HG03039 (cell line): Measurements from ENCODE around the gene GXYLT2.

ENCODE experiments used
- ATAC-seq: cut with Tn5 transposase; IDR thresholded peaks from one replicate; pipeline ENCODE4 v1.9.1; 2021; ENCODE audit warnings: mild to moderate bottlenecking, moderate library complexity; ENCODE audit not compliant: unreplicated experiment

Gene GXYLT2, protein sequence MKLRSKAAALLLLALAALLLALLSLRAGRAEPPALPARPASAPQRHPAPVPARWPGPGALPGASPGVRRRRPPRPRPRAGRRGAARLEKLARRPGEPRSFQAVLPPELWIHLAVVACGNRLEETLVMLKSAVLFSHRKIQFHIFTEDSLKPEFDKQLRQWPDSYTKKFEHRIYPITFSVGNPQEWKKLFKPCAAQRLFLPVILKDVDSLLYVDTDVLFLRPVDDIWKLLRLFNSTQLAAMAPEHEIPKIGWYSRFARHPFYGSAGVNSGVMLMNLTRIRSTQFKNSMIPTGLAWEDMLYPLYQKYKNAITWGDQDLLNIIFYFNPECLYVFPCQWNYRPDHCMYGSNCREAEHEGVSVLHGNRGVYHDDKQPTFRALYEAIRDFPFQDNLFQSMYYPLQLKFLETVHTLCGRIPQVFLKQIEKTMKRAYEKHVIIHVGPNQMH

DNA sequence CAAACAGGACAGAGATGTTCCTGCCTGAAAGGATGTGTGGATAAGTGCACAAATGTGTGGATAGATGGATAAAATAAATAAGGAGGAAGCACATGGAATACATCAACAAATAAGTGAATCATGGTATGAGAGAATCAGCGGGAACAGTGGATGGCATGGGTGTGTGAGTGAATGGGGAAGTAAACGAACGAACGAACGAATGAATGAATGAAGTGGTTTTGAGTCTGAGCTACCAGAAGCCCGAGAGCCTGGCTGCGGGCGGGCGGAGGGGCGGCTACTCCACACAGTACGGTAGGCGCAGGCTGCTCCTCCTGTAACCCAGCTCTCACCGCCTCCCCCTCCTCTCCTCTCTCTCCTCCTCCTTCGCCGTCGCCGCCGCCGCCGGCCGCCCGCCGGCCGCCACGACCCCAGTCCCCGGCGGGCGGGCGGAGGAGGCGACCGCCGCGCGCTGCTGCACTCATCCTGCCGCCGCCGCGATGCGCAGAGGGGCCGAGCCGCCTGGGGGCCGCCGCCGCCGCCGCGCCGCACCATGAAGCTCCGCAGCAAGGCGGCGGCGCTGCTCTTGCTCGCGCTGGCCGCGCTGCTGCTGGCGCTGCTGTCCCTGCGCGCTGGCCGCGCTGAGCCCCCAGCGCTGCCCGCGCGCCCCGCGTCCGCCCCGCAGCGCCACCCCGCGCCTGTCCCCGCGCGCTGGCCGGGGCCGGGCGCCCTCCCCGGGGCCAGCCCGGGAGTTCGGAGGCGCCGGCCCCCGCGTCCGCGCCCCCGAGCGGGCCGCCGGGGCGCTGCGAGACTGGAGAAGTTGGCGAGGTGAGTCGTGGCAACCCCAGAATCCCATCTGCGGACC lies at the start of gene GXYLT2:
GXYLT2 (plus strand) TSS at position 342 of the 841 bp plus-strand sequence; CDS start at position 530, 188 bp downstream.
- ATAC-seq = peak; percentile 71

DNA sequence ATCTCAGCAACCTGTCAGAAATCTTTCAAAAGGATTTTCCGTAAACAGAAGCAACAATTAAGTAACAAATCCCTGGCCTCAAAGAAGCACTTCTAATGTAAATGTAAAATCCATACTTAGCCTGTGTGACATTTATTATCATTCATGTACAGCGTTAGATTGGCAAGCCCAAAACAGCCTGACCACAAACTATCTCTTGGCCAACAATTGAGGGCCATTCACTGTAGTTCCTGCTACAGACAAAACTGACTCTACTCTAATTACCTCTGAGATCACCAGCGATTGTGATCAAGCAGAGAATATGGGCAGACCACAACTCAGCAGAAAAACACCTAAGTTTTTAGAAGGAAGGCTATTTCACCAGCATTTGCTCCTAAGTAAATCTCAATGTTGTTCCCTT lies 48.8 kb upstream of the GXYLT2 start:
- ATAC-seq = no peak

DNA sequence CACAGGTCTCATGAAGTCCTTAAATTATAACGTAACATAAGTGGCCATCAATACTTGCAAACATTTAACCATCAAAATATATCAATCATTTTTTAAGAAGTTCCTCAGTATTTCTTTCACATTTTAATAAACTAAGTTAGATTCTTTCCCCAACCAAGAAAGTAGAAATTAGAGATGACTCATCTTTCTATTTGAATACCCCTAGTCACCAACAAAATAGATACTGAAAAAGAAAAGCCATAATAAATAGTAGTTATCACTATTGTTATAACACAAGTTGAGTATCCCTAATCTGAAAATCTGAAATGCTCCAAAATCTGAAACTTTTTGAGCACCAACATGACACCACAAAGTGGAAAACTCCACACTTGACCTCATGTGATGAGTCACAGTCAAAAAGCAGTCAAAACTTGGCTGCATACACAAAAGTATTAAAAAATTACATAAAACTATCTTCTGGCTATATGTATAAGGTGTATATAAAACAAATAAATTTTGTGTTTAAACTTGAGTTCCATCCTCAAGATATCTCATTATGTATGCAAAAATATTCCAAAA lies 43.3 kb upstream of the GXYLT2 start:
- ATAC-seq = no peak

DNA sequence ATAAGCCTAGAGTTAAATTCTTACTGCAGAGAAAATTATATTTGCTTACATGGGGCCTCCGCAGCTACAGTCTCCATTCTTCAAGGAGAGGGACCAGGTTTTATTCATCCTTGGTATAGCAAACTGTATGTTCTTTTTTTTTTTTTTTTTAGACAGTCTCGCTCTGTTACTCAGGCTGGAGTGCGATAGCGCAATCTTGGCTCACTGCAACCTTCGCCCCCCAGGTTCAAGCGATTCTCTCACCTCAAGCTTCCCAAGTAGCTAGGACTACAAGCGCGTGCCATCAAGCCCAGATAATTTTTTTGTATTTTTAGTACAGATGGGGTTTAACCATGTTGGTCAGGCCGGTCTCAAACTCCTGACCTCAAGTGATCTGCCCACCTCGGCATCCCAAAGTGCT lies 41.7 kb upstream of the GXYLT2 start:
- no peak for ATAC-seq

DNA sequence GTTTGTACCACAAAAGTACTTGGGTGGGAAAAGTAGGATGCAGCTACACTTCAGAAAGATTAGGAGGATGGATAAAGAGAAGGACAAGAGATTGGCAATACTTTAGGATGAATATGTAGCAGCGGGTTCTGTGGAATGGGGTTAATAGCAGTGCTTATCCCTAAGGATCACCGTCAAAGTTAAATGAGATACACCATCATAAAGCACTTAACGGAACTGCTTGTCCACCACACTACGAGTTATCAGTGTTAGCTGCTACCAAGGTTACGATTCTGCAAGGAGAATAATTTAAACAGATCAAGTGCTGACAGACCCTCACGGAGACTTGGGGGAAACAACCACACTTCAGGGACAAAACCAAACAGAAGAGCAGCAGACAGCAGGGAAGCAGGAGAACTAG lies 40.6 kb upstream of the GXYLT2 start:
- no peak for ATAC-seq

DNA sequence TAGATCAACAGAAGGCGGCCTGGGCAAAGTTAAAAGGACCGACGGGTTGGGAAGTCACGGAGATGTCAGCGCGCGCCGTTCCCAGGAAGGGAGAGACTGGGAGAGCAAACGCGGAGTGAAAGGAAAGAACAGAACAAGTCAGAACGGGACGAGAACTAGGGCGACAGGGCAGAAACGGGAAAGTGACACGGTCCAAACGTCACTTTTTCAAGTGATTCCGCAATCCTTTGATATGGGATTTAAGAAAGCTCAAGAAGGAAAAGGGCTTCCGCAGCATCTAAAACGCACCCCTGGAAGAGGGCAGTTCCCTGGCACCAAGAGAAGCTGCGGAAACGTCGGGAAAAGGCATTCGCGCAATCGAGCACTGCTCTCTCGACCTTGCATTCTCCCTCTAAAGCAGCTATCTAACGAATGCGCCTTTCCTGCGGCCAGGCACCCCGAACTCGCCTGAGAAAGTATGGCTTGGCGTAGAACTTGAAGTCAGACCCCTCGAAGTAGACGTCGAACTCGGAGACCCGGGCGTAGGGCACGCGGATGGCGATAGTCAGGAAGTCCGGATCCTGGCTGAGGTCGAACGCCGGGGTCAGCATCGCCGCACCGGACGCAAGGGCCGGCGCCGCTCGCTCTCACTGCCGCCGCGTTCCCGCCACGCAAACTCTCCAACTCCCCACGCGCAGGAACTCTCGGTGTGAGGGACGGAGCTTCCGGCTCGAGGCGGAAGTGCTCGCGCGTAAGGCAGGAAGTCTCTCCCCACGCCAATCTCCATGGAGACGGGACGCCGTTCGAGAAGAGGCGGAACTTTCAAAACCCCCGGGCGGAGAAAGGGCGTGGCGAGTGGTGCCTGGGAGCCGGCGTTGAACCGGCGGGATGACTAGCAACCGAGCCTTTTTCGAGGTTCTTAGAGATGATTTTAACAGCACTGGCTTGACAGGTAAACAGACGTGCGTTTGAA lies 39.8 kb upstream of the GXYLT2 start, which contains the start of gene SHQ1:
SHQ1 (minus strand) TSS at position 695 of the 952 bp plus-strand sequence; CDS start at position 590, 105 bp downstream.
- peak; percentile 85 for ATAC-seq

DNA sequence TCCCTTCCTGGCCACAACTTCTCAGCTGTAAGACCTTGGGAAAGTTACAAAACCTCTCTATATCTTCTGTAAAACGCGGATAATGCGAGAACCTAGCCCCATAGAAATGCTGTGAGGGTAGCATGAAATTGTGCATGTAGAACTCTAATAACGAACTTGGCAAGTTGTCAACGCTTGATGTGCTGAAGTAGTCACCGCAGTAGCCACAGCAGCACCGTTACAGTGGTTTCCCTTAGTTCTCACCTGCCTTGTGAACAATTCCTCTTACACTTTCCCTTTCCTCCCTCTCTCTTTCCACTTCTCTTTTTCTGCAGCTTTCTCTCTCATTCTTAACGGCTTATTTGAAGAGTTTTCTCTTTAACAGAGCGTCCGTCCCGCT lies 39.2 kb upstream of the GXYLT2 start:
- peak; percentile 35 for ATAC-seq

DNA sequence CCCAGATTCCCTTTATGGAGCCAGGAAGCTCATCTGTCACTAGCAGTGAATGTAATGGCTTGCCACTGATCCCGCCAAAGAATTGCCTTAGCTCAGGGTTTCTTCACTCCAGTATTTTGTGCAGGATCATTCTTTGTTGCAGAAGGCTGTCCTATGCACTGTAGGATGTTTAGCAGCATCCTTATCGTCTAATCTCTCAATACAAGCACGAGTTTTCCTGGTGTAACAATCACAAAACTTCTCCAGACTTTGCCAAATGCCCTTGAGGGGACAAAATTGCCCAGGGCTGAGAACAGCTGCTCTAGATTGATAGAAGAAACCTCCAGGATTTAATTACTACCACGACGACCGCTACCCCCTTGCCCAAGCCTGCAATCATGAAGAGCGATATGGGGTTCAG lies 32.8 kb upstream of the GXYLT2 start:
- no peak for ATAC-seq

DNA sequence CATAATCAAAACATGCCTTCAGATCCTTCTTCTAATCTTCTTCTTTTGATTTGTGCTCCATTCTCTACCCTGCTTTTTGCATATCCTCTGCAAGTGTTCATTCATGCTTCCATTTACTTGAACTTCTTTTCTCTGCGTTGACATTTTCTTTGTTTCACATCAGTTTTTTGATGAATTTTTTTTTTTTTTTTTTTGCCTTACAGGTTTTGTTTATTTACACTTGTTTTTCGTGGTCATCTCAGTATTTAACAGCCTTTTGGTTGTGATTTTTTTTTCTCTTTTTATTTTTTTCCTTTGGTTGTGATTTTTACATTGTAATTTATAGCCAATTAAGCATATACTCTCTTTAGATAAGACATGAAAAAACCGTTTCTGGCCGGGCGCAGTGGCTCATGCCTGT lies 27.8 kb upstream of the GXYLT2 start:
- no peak for ATAC-seq

DNA sequence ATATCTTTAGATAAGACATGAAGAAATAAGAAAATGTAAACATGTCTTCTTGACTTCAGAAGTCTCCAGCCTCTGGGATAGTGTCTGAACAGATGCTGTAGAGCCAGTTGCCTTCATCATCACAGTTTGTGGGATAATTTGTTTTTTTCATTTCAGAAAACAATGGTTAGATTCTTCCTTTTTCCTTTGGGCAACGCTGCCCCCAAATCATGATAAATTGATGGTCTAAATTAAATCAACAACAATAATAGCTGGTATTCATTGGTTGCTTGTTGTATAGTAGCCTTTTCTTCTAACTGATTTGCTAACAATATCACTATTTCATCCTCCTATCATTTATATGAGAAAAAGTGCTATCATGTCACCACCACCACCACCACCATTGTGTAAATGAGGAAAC lies 27.0 kb upstream of the GXYLT2 start:
- no peak for ATAC-seq

DNA sequence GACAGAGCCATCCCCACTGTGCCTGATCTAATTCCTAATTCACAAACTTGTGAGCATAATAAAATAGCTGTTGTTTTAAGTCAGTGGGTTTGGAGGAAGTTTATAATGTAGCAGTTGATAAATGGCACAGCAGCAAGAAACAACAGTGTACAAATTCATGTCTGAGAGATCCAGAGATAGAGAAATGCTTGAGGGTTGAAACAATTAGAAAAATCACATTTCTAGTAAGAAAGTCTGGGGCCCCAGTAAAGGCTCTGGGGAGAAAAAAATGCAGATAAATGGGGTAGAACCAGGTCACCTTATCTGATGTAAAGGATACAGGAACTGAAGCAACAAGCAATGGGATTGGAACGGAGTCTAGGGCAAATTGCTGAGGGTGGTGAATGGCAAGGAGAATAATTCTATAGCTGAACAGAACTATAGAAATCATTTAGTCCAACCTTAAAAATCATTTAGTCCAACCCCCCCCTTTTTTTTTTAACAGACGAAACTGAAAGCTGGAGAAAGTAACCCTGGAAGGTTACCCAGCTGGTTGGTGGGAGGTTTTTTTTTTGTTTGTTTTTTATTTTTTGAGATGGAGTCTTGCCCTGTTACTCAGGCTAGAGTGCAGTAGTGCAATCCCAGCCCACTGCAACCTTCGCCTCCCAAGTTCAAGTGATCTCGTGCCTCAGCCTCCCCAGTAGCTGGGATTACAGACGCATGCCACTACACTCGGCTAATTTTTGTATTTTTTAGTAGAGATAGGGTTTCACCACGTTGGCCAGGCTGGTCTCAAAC lies 25.3 kb upstream of the GXYLT2 start:
- no peak for ATAC-seq

DNA sequence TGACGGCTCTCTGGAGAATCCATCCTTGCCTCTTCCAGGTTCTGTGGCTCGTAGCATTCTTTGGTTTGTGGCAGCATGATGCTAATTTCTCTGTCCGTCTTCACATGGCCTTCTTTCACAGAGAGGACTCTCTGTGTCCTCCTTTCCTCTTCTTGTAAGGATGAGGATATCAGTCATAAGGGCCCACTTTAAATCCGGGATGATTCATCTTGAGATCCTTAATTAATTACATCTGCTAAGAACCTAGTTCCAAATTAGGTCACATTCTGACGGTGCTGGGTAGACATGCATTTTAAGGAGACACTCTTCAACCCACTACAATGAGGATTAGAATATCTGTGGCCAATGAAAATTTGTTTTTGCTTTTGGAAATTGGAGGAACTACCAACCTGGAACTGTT lies 15.7 kb upstream of the GXYLT2 start:
- no peak for ATAC-seq

DNA sequence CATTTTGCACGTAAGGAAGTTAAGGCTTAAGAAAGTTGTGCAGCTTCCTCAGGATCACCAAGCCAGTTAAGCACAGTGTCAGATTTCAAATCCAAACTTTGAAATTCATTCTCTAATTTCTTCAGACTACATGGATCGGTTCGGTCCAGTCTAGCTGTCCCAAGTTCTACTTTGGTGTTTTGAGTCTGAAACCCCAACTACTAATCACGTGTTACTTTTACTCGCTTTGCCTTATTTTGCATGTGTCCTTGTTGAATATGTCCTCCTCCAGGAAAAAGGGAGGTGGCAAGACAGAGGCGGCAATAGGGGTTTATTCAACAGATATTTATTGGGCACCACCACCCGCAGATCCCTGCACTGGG lies 522 bp upstream of the GXYLT2 start:
- ATAC-seq = no peak

DNA sequence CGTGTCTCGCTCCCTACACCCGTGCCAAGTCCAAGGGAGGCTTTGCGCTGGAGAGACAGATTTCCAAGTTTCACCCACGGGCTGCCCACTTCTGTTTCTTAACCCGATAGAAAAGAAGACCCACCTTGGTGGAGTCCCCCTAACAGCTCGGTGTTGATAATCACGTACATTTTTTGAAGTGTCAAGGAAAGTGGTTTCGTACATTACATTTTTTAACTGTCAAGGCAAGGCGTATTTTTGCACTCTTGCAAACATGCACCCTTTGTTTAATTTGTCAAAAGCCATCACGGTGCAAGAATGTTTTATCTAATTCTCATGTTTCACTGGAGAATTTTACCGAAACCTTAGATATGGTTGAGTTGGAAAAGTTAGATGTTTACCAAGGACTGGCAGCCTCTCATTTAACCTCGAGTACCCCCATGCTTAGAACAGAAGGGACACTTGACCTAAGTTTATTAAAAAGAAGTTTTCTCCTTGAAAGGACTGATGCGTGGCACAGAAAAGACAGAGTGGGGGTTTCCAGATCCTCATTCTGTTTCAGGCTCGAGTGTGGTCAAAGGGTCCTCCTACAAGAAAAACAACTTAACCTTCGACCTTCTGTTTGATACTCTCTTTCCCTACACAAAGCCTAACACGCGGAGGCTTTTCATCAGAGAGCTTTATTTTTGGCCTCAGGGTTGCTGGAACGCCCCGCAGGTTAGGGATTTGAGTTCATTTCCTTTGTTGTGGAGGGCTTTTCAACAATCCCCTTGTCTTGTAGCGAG lies 882 bp downstream of the GXYLT2 start:
- no peak for ATAC-seq

DNA sequence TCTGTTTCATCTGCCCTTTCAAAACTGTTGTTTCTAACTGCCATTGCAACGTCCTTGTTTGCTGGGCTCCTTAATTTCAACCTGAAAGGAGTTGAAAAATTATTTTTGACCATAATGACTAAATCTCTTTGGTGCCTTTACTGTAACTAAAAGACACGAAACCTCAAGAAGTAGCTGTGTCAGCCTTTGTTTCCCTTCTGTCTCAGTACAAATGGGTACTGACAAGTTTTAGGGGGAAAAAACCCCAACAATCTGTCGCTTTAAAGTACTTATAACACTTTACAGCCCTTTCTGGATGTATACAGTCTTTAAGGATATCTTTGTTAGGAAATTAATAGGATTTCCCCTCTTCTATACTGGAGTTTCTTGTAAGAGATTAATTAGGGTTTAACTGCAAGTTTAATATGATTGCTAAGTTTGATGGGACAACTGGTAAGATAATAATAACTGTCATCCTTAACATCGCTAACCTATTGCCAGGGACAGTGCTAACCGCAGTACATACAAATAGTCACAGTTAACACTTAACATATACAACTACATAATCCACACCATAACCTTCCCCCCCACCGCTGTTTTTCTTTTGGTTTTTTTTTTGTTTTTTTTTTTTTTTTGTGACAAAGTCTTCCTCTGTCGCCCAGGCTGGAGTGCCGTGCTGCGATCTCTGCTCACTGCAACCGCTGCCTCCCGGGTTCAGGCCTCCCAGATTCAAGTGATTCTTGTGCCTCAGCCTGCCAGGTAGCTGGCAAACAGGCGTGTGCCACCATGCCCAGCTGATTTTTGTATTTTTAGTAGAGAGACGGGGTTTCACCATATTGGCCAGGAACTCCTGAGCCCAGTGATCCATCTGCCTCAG lies 1.7 kb downstream of the GXYLT2 start:
- ATAC-seq = no peak

DNA sequence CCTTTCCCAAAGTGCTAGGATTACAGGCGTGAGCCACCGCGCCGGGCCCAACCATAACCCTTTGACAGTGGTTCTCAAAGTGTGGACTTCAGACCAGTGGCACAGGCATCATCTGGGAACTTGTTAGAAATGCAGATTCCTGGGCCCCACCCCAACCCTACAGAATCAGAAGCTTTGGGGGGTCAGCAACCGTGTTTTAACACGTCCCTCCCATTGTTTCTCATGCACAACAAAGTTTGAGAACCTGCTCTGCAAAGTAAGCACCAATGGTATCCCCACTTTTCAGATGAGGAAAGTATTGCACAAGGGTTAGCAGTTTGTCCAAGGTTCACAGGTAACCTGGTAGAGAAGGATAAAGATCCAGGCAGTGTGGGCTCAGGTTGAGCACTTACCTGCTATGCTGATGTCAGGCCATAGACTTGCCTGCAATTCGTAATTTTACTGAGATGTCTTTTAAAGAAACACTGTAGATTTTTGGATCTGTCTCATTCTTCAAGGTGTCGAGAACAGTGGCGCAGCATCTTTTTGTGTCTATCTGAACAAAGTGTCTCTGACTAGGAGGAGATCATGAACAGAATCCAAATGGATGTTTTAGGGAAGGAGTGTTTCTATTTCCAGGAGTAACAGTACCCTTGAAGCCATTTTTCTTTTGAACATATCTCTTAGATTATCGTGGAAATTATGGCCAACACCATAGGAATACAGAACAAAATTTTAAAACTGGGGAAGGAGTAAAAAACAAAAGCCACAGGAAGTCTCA lies 2.5 kb downstream of the GXYLT2 start:
- no peak for ATAC-seq

DNA sequence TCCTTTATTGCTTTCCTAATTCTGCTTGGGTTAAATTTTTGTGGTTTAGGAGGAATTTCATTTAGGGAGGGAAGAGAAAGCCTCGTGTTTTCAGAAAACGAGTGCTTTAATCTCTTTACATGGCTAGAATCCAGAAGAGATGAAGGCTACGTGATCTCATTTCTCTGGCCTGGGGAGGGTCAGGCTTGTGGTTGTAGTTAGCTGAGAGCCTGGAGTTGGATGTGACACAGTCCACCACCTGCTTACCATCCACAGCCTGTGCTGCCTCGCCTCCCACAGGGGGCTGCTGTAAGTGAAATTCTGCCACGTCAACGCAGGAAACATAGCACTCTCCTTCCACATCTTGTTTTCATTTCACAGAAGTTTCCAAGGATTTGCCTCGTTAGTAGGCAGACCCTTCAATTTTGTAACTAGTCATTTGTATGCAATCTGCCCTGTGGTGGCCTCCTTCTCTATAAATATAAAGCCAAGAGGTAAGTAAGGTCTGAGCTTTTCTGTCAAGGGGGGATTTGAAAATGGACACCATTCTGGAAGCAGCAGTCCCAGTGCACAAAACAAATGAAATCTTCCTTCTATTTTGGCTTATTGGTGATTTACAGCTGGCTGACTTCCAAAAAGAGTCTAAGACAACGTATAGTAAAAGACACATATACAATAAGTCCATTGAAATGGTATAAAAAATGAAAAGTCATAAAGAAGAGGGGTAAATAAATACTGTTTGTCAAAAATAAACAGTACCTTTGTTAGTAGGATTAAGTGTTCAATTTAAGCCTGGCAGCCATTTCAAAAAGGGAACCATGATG lies 3.4 kb downstream of the GXYLT2 start:
- ATAC-seq = no peak
